Activated CD4-positive, alpha-beta memory T cell treated with anti-CD3 and anti-CD28 coated beads, Interleukin-2, amount 10 ng/mL, durations not matched to agents 7 days and 5 days (primary cell): ENCODE results near the gene SFXN1. TPM values are rescaled to one million over a fixed set of nuclear protein-coding genes. Genes with fewer than 3 reads are reported as not detected.

ENCODE experiments used
- CTCF ChIA-PET: fragments of 350-600 bp; sonication (Branson Sonifier 250); formaldehyde crosslinking; loops from one replicate; lab custom pipeline; 2021; ENCODE audit warnings: antibody characterized with exemption, inconsistent platforms; lab: Charles Lee
- POLR2A ChIA-PET: fragments of 350-600 bp; sonication (Branson Sonifier 250); formaldehyde crosslinking; loops from one replicate; lab custom pipeline; 2021; ENCODE audit warnings: antibody characterized with exemption; lab: Charles Lee
- DNase-seq: peaks from one replicate; pipeline ENCODE4 v3.0.0-alpha.2; 2020
- H3K27ac Mint-ChIP-seq: one replicate; pipeline ENCODE4 v1.8.0; 2021; ENCODE audit warnings: mild to moderate bottlenecking, mixed read lengths
- H3K27me3 Mint-ChIP-seq: one replicate; pipeline ENCODE4 v1.8.0; 2021; ENCODE audit warnings: mixed read lengths
- H3K36me3 Mint-ChIP-seq: one replicate; pipeline ENCODE4 v1.8.0; 2021; ENCODE audit warnings: low read depth, mixed read lengths
- H3K4me1 Mint-ChIP-seq: one replicate; pipeline ENCODE4 v1.8.0; 2021; ENCODE audit warnings: mixed read lengths
- H3K4me3 Mint-ChIP-seq: one replicate; pipeline ENCODE4 v1.8.0; 2021; ENCODE audit warnings: mild to moderate bottlenecking, mixed read lengths
- H3K9me3 Mint-ChIP-seq: one replicate; pipeline ENCODE4 v1.8.0; 2021; ENCODE audit warnings: mixed read lengths
- total RNA-seq, 2 experiments: library from RNA; stranded (reverse); gene quantifications; one replicate each; pipeline ENCODE4 v1.2.3, GENCODE V29; 2021

SFXN1 gene
- total RNA-seq, 2 experiments from 2014 or later: 206 to 216 TPM

DNA sequence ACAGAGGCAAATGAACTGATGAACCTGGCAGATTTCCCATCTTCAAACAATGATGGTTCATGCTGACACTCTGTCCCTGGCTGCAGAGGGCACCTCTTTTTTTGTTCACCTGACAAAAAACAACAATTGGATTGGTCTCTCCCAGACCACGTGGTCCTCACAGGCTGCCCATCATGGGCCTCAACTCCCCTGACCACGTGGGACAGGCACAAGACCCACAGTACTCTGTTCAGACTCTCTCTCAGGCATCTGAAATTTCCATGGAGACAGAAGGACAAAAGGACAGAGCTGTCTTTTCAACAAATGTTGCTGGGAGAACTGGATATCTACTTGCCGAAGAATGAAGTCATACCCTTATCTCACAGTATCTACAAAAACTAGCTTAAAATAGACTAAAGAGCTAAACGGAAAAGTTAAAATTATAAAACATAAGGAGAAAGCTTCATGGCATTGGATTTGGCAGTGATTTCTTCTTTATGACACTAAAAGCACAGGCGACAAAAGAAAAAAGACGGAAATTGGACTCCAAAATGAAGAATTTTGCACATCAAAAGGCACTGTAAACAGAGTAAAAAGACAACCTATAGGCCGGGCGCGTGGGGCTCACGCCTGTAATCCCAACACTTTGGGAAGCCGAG lies 22.1 kb upstream of the SFXN1 start:
- Mint-ChIP-seq H3K36me3 (no peaks in the 10 kb centered on the region), H3K9me3 (no peaks in the 10 kb centered on the region), H3K4me1 (peaks cover 11% of the 10 kb centered on the region), H3K27ac (no peak overlapping the region), H3K27me3 (peaks cover 43% of the 10 kb centered on the region), H3K4me3 (no peak overlapping the region)
- ChIA-PET CTCF (no interaction called here), POLR2A (no interaction called here)
- no peak for DNase-seq

- H3K36me3 Mint-ChIP-seq: no peaks in the 10 kb centered on the region
- H3K9me3 Mint-ChIP-seq: no peaks in the 10 kb centered on the region
- DNase-seq: no peak
- no peak overlapping the region for H3K4me3 Mint-ChIP-seq
- H3K27me3 Mint-ChIP-seq: peaks cover 34% of the 10 kb centered on the region
- CTCF ChIA-PET: interaction anchor here (1.1 to 1.6 kb wide), 2 partner anchors 76 to 506 kb away, joined by 3 to 4 read pairs; no protein-coding TSS in a partner anchor
- POLR2A ChIA-PET: no interaction called here
- no peak overlapping the region for H3K27ac Mint-ChIP-seq
- peaks cover 11% of the 10 kb centered on the region for H3K4me1 Mint-ChIP-seq
These were observed 20.9 kb upstream of the SFXN1 start for GRCh38 chr5:175457466-175457865.

- Mint-ChIP-seq H3K27ac (no peak overlapping the region), H3K27me3 (peaks cover 15% of the 10 kb centered on the region), H3K36me3 (no peaks in the 10 kb centered on the region), H3K4me3 (no peak overlapping the region), H3K9me3 (no peaks in the 10 kb centered on the region), H3K4me1 (peaks cover 18% of the 10 kb centered on the region)
- no peak for DNase-seq
- ChIA-PET CTCF (no interaction called here), POLR2A (no interaction called here)
These were observed 18.2 kb upstream of the SFXN1 start for GRCh38 chr5:175460126-175460525.

GRCh38 chr5:175460552-175460951 lies 17.8 kb upstream of the SFXN1 start:
- H3K9me3 Mint-ChIP-seq: no peaks in the 10 kb centered on the region
- CTCF ChIA-PET: no interaction called here
- H3K36me3 Mint-ChIP-seq: no peaks in the 10 kb centered on the region
- no peak overlapping the region for H3K4me3 Mint-ChIP-seq
- H3K27ac Mint-ChIP-seq: no peak overlapping the region
- H3K4me1 Mint-ChIP-seq: peaks cover 18% of the 10 kb centered on the region
- POLR2A ChIA-PET: no interaction called here
- H3K27me3 Mint-ChIP-seq: peaks cover 12% of the 10 kb centered on the region
- no peak for DNase-seq

GRCh38 chr5:175461370-175461769 lies 17.0 kb upstream of the SFXN1 start:
- POLR2A ChIA-PET: no interaction called here
- no peak overlapping the region for H3K27ac Mint-ChIP-seq
- H3K4me3 Mint-ChIP-seq: no peak overlapping the region
- H3K36me3 Mint-ChIP-seq: no peaks in the 10 kb centered on the region
- CTCF ChIA-PET: no interaction called here
- H3K4me1 Mint-ChIP-seq: peaks cover 18% of the 10 kb centered on the region
- no peak for DNase-seq
- no peaks in the 10 kb centered on the region for H3K9me3 Mint-ChIP-seq
- peaks cover 12% of the 10 kb centered on the region for H3K27me3 Mint-ChIP-seq

DNA sequence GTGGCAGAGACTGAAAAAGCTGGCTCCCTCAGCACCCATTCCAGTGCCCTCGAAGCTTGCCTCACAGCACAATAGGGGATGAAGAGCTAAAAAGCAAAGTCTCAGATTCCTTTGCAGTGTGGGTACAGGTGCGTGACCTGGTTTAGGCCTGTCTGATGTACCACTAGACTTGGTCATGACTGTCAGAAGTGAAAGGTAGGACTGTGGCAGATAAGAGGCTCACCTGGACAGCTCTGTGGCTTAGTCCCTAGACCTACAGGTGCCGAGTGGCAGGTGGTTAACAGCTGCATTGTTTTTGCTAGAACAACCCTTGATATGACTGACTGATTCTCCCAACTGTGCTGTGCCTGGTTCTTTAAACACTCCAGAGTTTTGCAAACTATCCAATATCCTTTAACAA lies 14.7 kb upstream of the SFXN1 start:
- POLR2A ChIA-PET: interaction anchor here (0.5 to 1.1 kb wide), 2 partner anchors 12 to 14 kb away, joined by 3 to 7 read pairs; partner anchors contain the start of gene SFXN1
- Mint-ChIP-seq H3K27ac (no peak overlapping the region), H3K4me3 (no peak overlapping the region), H3K4me1 (peaks cover 7% of the 10 kb centered on the region), H3K36me3 (no peaks in the 10 kb centered on the region), H3K27me3 (peaks cover 9% of the 10 kb centered on the region), H3K9me3 (no peaks in the 10 kb centered on the region)
- CTCF ChIA-PET: interaction anchor here (1.0 to 3.1 kb wide), 13 partner anchors 11 to 551 kb away, joined by 3 to 24 read pairs (median 6); partner anchors contain the start of gene SFXN1
- no peak for DNase-seq

GRCh38 chr5:175464074-175464941 lies 14.1 kb upstream of the SFXN1 start:
- H3K36me3 Mint-ChIP-seq: no peaks in the 10 kb centered on the region
- ChIA-PET POLR2A (interaction anchor here (1.1 to 1.6 kb wide), 3 partner anchors 11 to 16 kb away, joined by 7 to 9 read pairs (median 8); partner anchors contain the start of gene SFXN1), CTCF (interaction anchor here (0.6 to 3.1 kb wide), 28 partner anchors 9 to 551 kb away, joined by 3 to 24 read pairs (median 4); partner anchors contain the start of gene SFXN1)
- peaks cover 7% of the 10 kb centered on the region for H3K4me1 Mint-ChIP-seq
- H3K9me3 Mint-ChIP-seq: no peaks in the 10 kb centered on the region
- no peak overlapping the region for H3K27ac Mint-ChIP-seq
- peak; percentile 77 for DNase-seq
- H3K27me3 Mint-ChIP-seq: peaks cover 4% of the 10 kb centered on the region
- no peak overlapping the region for H3K4me3 Mint-ChIP-seq

DNA sequence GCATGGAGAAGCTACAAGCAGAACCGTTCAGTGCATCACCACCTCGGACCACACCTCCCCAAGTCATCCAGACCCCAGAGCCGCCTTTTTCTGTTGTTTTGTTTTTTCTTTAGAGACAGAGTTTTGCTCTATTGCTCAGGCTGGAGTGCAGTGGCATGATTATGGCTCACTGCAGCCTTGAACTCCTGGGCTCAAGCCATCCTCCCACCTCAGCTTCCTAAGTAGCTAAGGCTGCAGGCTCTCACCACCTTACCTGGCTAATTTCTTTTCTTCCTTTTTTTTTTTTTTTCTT lies 13.5 kb upstream of the SFXN1 start:
- Mint-ChIP-seq H3K27me3 (peaks cover 2% of the 10 kb centered on the region), H3K9me3 (no peaks in the 10 kb centered on the region), H3K4me3 (no peak overlapping the region), H3K4me1 (peaks cover 7% of the 10 kb centered on the region), H3K27ac (no peak overlapping the region), H3K36me3 (no peaks in the 10 kb centered on the region)
- CTCF ChIA-PET: interaction anchor here (0.6 to 3.1 kb wide), 25 partner anchors 8 to 514 kb away, joined by 3 to 24 read pairs (median 4); partner anchors contain the start of gene SFXN1
- POLR2A ChIA-PET: interaction anchor here (1.2 to 1.6 kb wide), 2 partner anchors 13 to 15 kb away, joined by 8 to 9 read pairs; partner anchors contain the start of gene SFXN1
- no peak for DNase-seq

DNA sequence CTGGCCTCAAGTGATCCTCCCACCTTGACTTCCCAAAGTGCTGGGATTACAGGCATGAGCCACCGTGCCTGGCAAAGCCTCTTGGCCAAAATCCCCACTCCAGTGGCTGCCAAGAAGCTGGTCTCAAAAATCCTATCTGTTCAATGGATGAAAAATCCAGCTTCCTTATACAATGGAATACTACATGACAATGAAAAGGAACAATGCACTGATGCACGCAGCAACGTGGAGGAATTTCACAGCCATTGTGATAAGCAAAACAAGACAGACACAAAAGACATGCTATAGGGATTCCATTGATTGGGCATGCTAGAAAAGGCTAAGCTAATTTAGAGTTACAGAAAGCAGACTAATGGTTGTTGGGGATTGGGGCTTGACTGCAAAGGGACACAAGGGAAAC lies 13.1 kb upstream of the SFXN1 start:
- POLR2A ChIA-PET: interaction anchor here (1.2 to 1.6 kb wide), 2 partner anchors 13 to 15 kb away, joined by 8 to 9 read pairs; partner anchors contain the start of gene SFXN1
- H3K27ac Mint-ChIP-seq: no peak overlapping the region

GRCh38 chr5:175466700-175467318 lies 11.6 kb upstream of the SFXN1 start:
- Mint-ChIP-seq H3K9me3 (no peaks in the 10 kb centered on the region), H3K27ac (no peak overlapping the region), H3K4me1 (peaks cover 13% of the 10 kb centered on the region), H3K36me3 (no peaks in the 10 kb centered on the region), H3K27me3 (peaks cover 3% of the 10 kb centered on the region), H3K4me3 (no peak overlapping the region)
- POLR2A ChIA-PET: interaction anchor here (1.0 to 1.3 kb wide), 2 partner anchors 11 to 13 kb away, joined by 3 to 8 read pairs; partner anchors contain the start of gene SFXN1
- no peak for DNase-seq
- CTCF ChIA-PET: interaction anchor here (1.1 kb wide), 1 partner anchor 14 kb away, joined by 3 read pairs; no protein-coding TSS in a partner anchor

More for the DNA sequence above, 13.1 kb upstream of the SFXN1 start:
- CTCF ChIA-PET: interaction anchor here (0.6 to 3.1 kb wide), 24 partner anchors 8 to 514 kb away, joined by 3 to 24 read pairs (median 4); partner anchors contain the start of gene SFXN1
- no peak for DNase-seq
- peaks cover 7% of the 10 kb centered on the region for H3K4me1 Mint-ChIP-seq
- H3K36me3 Mint-ChIP-seq: no peaks in the 10 kb centered on the region
- H3K9me3 Mint-ChIP-seq: no peaks in the 10 kb centered on the region
- no peak overlapping the region for H3K4me3 Mint-ChIP-seq
- H3K27me3 Mint-ChIP-seq: peaks cover 3% of the 10 kb centered on the region

DNA sequence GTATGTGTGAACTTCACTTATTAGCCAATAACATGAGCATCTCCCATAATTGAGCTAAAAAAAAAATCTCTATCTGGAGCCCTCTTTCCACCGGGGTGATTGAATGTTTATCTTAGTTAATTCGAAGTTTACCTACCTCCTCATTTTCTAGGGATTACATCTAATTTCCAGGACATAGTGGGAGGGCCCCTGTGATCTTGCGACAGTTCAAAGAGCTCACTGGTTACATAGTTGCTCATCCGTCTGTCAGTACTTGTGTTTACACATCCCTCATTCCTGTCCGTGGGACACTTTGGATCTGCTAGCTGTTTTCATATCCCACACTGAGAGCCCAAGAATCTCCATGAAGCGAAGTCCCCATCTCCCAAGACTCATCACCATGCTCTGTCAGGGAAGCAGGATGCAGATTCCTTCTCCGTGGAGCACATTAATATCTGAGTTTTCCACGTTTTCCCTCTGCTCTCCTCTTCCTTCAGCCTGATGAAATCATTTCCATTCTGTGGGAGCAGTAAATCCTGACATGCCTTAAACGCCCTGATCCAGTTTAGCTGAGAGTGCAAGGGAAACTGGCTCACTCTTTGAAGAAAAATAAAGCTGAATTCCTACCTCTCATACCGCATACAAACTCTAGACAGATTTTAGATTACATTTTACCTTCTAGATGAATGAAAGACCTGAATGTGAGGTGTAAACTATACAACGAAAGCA lies 10.2 kb upstream of the SFXN1 start:
- ChIA-PET CTCF (interaction anchor here (1.1 kb wide), 1 partner anchor 9 kb away, joined by 3 read pairs; no protein-coding TSS in a partner anchor), POLR2A (interaction anchor here (1.1 kb wide), 1 partner anchor 10 kb away, joined by 3 read pairs; the partner anchor contains the start of gene SFXN1)
- Mint-ChIP-seq H3K9me3 (no peaks in the 10 kb centered on the region), H3K27ac (no peak overlapping the region), H3K36me3 (no peaks in the 10 kb centered on the region), H3K4me1 (peaks cover 16% of the 10 kb centered on the region), H3K27me3 (peaks cover 3% of the 10 kb centered on the region), H3K4me3 (no peak overlapping the region)
- no peak for DNase-seq

- peaks cover 16% of the 10 kb centered on the region for H3K4me1 Mint-ChIP-seq
- H3K27ac Mint-ChIP-seq: no peak overlapping the region
- H3K9me3 Mint-ChIP-seq: no peaks in the 10 kb centered on the region
- H3K27me3 Mint-ChIP-seq: peaks cover 4% of the 10 kb centered on the region
- ChIA-PET POLR2A (interaction anchor here (1.5 kb wide), 1 partner anchor 9 kb away, joined by 3 read pairs; the partner anchor contains the start of gene SFXN1), CTCF (interaction anchor here (1.1 kb wide), 1 partner anchor 10 kb away, joined by 3 read pairs; no protein-coding TSS in a partner anchor)
- no peak overlapping the region for H3K4me3 Mint-ChIP-seq
- no peaks in the 10 kb centered on the region for H3K36me3 Mint-ChIP-seq
- DNase-seq: no peak
These were observed 9.5 kb upstream of the SFXN1 start for GRCh38 chr5:175468892-175469291.
